Activated CD8-positive, alpha-beta memory T cell treated with anti-CD3 and anti-CD28 coated beads, Interleukin-2, amount 50 U/mL, for 4 hours (primary cell): ENCODE results near the gene STAP1.
"Not testable (repeated sequence)": the region's sequence is repeated elsewhere in the genome, so short reads cannot be mapped to it uniquely, and the experiment has no call there.

Source experiments
- DNase-seq: peaks from one replicate; pipeline ENCODE4 v3.0.0-alpha.2; 2020

STAP1 gene

GRCh38 chr4:67634741-67635140 lies 76.2 kb downstream of the STAP1 start:
- no peak for DNase-seq

- DNase-seq = no peak
Measured at GRCh38 chr4:67635331-67635730, 76.8 kb downstream of the STAP1 start.

- DNase-seq = not testable (repeated sequence)
Measured at GRCh38 chr4:67636978-67637377, 78.5 kb downstream of the STAP1 start.

- no peak for DNase-seq
Measured at GRCh38 chr4:67638136-67638535, 79.6 kb downstream of the STAP1 start.

GRCh38 chr4:67651536-67651935 lies 93.0 kb downstream of the STAP1 start:
- DNase-seq = no peak
